Uterus (tissue), 4 donors: ENCODE results near the gene CACHD1. TPM values are rescaled to one million over a fixed set of nuclear protein-coding genes. Genes with fewer than 3 reads are reported as not detected.

Experiments
- DNase-seq, 2 donors: peaks; one replicate each; pipeline ENCODE4 v3.0.0-alpha.2; 2019 to 2020
- H3K27ac ChIP-seq, 2 donors: fragments of 200-600 bp; sonication (generic); 1 replicate in 1 of 2; 2 replicates in 1 of 2; pipeline ENCODE4 v1.5.1; 2016 to 2018
- H3K27me3 ChIP-seq, 2 donors: fragments of 200-600 bp; sonication (generic); one replicate each; pipeline ENCODE4 v1.5.1; 2018 to 2019; ENCODE audit warnings: control low read depth in 1 of 2
- H3K36me3 ChIP-seq, 2 donors: fragments of 200-600 bp; sonication (generic); one replicate each; pipeline ENCODE4 v1.5.1; 2019; ENCODE audit warnings: control low read depth in 1 of 2
- H3K4me1 ChIP-seq, 2 donors: fragments of 200-600 bp; sonication (generic); one replicate each; pipeline ENCODE4 v1.5.1; 2018 to 2019; ENCODE audit warnings: control low read depth in 1 of 2
- H3K4me3 ChIP-seq, 2 donors: fragments of 200-600 bp; sonication (generic); 1 replicate in 1 of 2; 2 replicates in 1 of 2; pipeline ENCODE4 v1.5.1; 2018 to 2019; ENCODE audit warnings: mild to moderate bottlenecking in 1 of 2
- H3K9me3 ChIP-seq, 2 donors: fragments of 200-600 bp; sonication (generic); one replicate each; pipeline ENCODE4 v1.5.1; 2019; ENCODE audit warnings: control low read depth in 1 of 2
- CTCF ChIP-seq, 4 experiments: fragments of 200-600 bp in 2 of 4; fragments of 450-650 bp in 2 of 4; sonication (generic) in 2 of 4; IDR thresholded peaks; one replicate each; pipeline ENCODE4 v1.5.1; 2016 to 2019; ENCODE audit warnings: antibody characterized with exemption in 4 of 4, mild to moderate bottlenecking in 2 of 4, moderate library complexity in 1 of 4
- POLR2A ChIP-seq, 2 donors: fragments of 450-650 bp; IDR thresholded peaks; one replicate each; pipeline ENCODE4 v1.6.1; 2016; ENCODE audit warnings: antibody characterized with exemption in 2 of 2, mild to moderate bottlenecking in 1 of 2, moderate library complexity in 1 of 2
- intact Hi-C: fragments of 100-400 bp; cut with DNase I; formaldehyde crosslinking; loops from one replicate; pipeline ENCODE4 v1.15.1; 2023; ENCODE audit warnings: low total_unique reads
- total RNA-seq, 4 donors: library from RNA; depleted of rRNA in 3 of 4; stranded (reverse); fragments of >200 nt in 3 of 4; gene quantifications; one replicate each; pipeline versions ENCODE4 v1.1.0 to v1.2.4, GENCODE V29; 2014 to 2023
- donor health status: DM: yes; HTN: yes; CAD: no.

The CACHD1 gene
- total RNA-seq, 4 donors from 2014 or later = 19.2 to 39.9 (median 28.8) TPM

- Histone ChIP-seq H3K4me3 (no peak overlapping the region), H3K36me3 (no peaks in the 10 kb centered on the region), H3K27ac (no peak overlapping the region), H3K9me3 (no peaks in the 10 kb centered on the region), H3K4me1 (no peaks in the 10 kb centered on the region), H3K27me3 (no peaks in the 10 kb centered on the region)
- TF ChIP-seq POLR2A (IDR thresholded peaks at IDR 0.05) = no peak
- TF ChIP-seq CTCF (IDR thresholded peaks at IDR 0.05) = no peak
- DNase-seq = no peak
- intact Hi-C loops = no loop called here
Observed at GRCh38 chr1:64664299-64664698, 194.4 kb downstream of the CACHD1 start.

GRCh38 chr1:64669098-64669675 lies 199.3 kb downstream of the CACHD1 start:
- Histone ChIP-seq H3K27ac (no peak overlapping the region), H3K4me3 (no peak overlapping the region), H3K27me3 (no peaks in the 10 kb centered on the region), H3K9me3 (no peaks in the 10 kb centered on the region), H3K36me3 (no peaks in the 10 kb centered on the region), H3K4me1 (no peaks in the 10 kb centered on the region)
- TF ChIP-seq CTCF (IDR thresholded peaks at IDR 0.05) (no peak), POLR2A (IDR thresholded peaks at IDR 0.05) (no peak)
- no peak for DNase-seq
- intact Hi-C loops = no loop called here

- no peak overlapping the region for H3K4me3 ChIP-seq
- no peak overlapping the region for H3K27ac ChIP-seq
- H3K36me3 ChIP-seq = no peaks in the 10 kb centered on the region
- TF ChIP-seq POLR2A (IDR thresholded peaks at IDR 0.05) = no peak
- TF ChIP-seq CTCF (IDR thresholded peaks at IDR 0.05) = peak; percentile 43 to 70 (median 53)
- H3K4me1 ChIP-seq = no peaks in the 10 kb centered on the region
- no peaks in the 10 kb centered on the region for H3K27me3 ChIP-seq
- intact Hi-C loops = loop anchor here (10.0 kb wide), 1 partner anchor 411 kb away; no protein-coding TSS in a partner anchor
- no peak for DNase-seq
- no peaks in the 10 kb centered on the region for H3K9me3 ChIP-seq
Observed at GRCh38 chr1:64675718-64676345, 205.9 kb downstream of the CACHD1 start.

GRCh38 chr1:64676386-64676785 lies 206.5 kb downstream of the CACHD1 start:
- Histone ChIP-seq H3K27me3 (no peaks in the 10 kb centered on the region), H3K4me1 (no peaks in the 10 kb centered on the region), H3K27ac (no peak overlapping the region), H3K9me3 (no peaks in the 10 kb centered on the region), H3K36me3 (no peaks in the 10 kb centered on the region), H3K4me3 (no peak overlapping the region)
- TF ChIP-seq CTCF (IDR thresholded peaks at IDR 0.05) (no peak), POLR2A (IDR thresholded peaks at IDR 0.05) (no peak)
- no peak for DNase-seq
- intact Hi-C loops = loop anchor here (10.0 kb wide), 1 partner anchor 412 kb away; no protein-coding TSS in a partner anchor

- no peaks in the 10 kb centered on the region for H3K9me3 ChIP-seq
- no peak overlapping the region for H3K4me3 ChIP-seq
- H3K36me3 ChIP-seq = no peaks in the 10 kb centered on the region
- TF ChIP-seq CTCF (IDR thresholded peaks at IDR 0.05) = no peak
- no peak for TF ChIP-seq POLR2A (IDR thresholded peaks at IDR 0.05)
- no peaks in the 10 kb centered on the region for H3K4me1 ChIP-seq
- H3K27me3 ChIP-seq = no peaks in the 10 kb centered on the region
- no peak for DNase-seq
- H3K27ac ChIP-seq = no peak overlapping the region
- intact Hi-C loops = loop anchor here (10.0 kb wide), 1 partner anchor 413 kb away; no protein-coding TSS in a partner anchor
Observed at GRCh38 chr1:64677532-64677931, 207.6 kb downstream of the CACHD1 start.
